ENCODE results near the gene PTBP3. TPM values are rescaled to one million over a fixed set of nuclear protein-coding genes. Genes with fewer than 3 reads are reported as not detected.
A peak's percentile ranks its signal among the peaks of the same experiment; 100 is the strongest.

Gene PTBP3
- total and polyA plus RNA-seq, 2 of the 13 experiments (the other 11 are each of a cell fraction or from before 2014, with no cell fraction given): 52.8 to 61.1 TPM

- no peak for TF ChIP-seq NR2F6 (IDR thresholded peaks at IDR 0.05)
- TF ChIP-seq NR2F6 (CRISPR knock-in tag; IDR thresholded peaks at IDR 0.05): 0 out of 2 replicates have a peak, but pooled peaks have one; percentile 11
- TF ChIP-seq PHF8 (CRISPR knock-in tag; IDR thresholded peaks at IDR 0.05): peak; percentile 13; the same call in 1 of the 2 replicates
- TF ChIP-seq KDM4B (CRISPR knock-in tag; IDR thresholded peaks at IDR 0.05): peak; percentile 24; the same call in 1 of the 2 replicates
- TF ChIP-seq ZNF614 (CRISPR knock-in tag; IDR thresholded peaks at IDR 0.05; ENCODE audit: borderline replicate concordance): 0 out of 2 replicates have a peak, but pooled peaks have one; percentile 25
- TF ChIP-seq SOX13 (IDR thresholded peaks at IDR 0.05): 0 out of 2 replicates have a peak, but pooled peaks have one; percentile 33
- TF ChIP-seq SOX13 (CRISPR knock-in tag; conservative IDR thresholded peaks at IDR 0.05 in 1 of 2, IDR thresholded peaks at IDR 0.05 in 1 of 2): peak in 1 of 2 experiments; percentile 92; a peak in 2 of 4 replicates
- TF ChIP-seq ZNF274 (CRISPR knock-in tag; IDR thresholded peaks at IDR 0.05): no peak
- peak; percentile 29; the same call in 1 of the 2 replicates for TF ChIP-seq SALL1 (CRISPR knock-in tag; IDR thresholded peaks at IDR 0.05)
- 0 out of 2 replicates have a peak, but pooled peaks have one; percentile 28 for TF ChIP-seq ZNF792 (CRISPR knock-in tag; IDR thresholded peaks at IDR 0.05)
- TF ChIP-seq BCL6 (CRISPR knock-in tag; IDR thresholded peaks at IDR 0.05): 0 out of 2 replicates have a peak, but pooled peaks have one; percentile 19
- TF ChIP-seq ZGPAT (CRISPR knock-in tag; IDR thresholded peaks at IDR 0.05): 0 out of 2 replicates have a peak, but pooled peaks have one; percentile 42
- TF ChIP-seq KMT2B (CRISPR knock-in tag; IDR thresholded peaks at IDR 0.05): 0 out of 2 replicates have a peak, but pooled peaks have one; percentile 18
- peak; percentile 32; the same call in 1 of the 2 replicates for TF ChIP-seq GATAD2A (CRISPR knock-in tag; IDR thresholded peaks at IDR 0.05)
- peak; percentile 61; the same call in 1 of the 2 replicates for TF ChIP-seq ZNF646 (CRISPR knock-in tag; IDR thresholded peaks at IDR 0.05)
- TF ChIP-seq ATF2 (CRISPR knock-in tag; IDR thresholded peaks at IDR 0.05): 0 out of 2 replicates have a peak, but pooled peaks have one; percentile 23
- TF ChIP-seq ZNF3 (CRISPR knock-in tag; IDR thresholded peaks at IDR 0.05): no peak
- peak in 1 of 2 experiments; percentile 26; a peak in 1 of 4 replicates for TF ChIP-seq EP300 (IDR thresholded peaks at IDR 0.05; ENCODE audit: low read depth in 2 of 2, low read length in 2 of 2)
- no peak for TF ChIP-seq EP300 (CRISPR knock-in tag; IDR thresholded peaks at IDR 0.05; ENCODE audit: borderline replicate concordance)
- no peak for TF ChIP-seq AHR (CRISPR knock-in tag; IDR thresholded peaks at IDR 0.05)
- no peak for TF ChIP-seq ZNF10 (CRISPR knock-in tag; IDR thresholded peaks at IDR 0.05; ENCODE audit: borderline replicate concordance, low read depth)
These were observed 153.0 kb downstream of the PTBP3 start (continued) for GRCh38 chr9:112180387-112180881.
